BE2C (cell line): ENCODE results near the gene HYDIN.

ENCODE experiments used
- DNase-seq: peaks from one replicate; pipeline ENCODE4 v3.0.0-alpha.2; 2020
- H3K27me3 ChIP-seq: fragments of 250-450 bp; sonication (Bioruptor Pico); 2 replicates; pipeline ENCODE4 v1.5.1; 2020; ENCODE audit warnings: mild to moderate bottlenecking
- H3K36me3 ChIP-seq: fragments of 250-450 bp; sonication (Bioruptor Pico); 2 replicates; pipeline ENCODE4 v1.5.1; 2020; ENCODE audit warnings: mild to moderate bottlenecking
- H3K4me1 ChIP-seq: fragments of 250-450 bp; sonication (Bioruptor Pico); 2 replicates; pipeline ENCODE4 v1.5.1; 2020
- H3K4me3 ChIP-seq: 2 replicates; pipeline ENCODE4 v1.5.1; 2011; ENCODE audit warnings: low read depth, low read length
- H3K9me3 ChIP-seq: fragments of 250-450 bp; sonication (Bioruptor Pico); 2 replicates; pipeline ENCODE4 v1.5.1; 2020
- TF ChIP-seq, protein P1 (sequence below): IDR thresholded peaks from 2 replicates; pipeline ENCODE4 v1.5.1; 2012; ENCODE audit warnings: mild to moderate bottlenecking, low read depth, low read length

HYDIN gene

DNA sequence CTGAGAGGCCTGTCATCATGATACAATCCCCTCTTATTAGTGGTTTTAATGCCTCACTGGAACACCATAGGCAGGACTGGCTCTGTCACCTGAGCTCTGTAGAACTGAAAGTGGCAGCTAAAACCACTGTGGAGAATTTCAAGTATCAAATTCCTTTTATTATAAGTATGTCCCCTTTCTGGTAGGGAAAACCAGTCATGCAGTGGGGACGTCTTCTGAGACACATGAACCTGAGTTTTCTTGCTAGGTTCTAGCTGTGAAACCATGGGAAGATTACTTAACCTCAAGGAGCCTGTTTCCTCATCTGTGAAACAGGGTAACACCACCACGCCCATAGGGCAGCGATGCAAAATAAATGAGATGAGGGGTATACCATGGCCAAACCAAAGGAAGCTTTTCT, 434.2 kb downstream of the HYDIN start:
- no peak for DNase-seq
- Histone ChIP-seq H3K4me1 (no peaks in the 10 kb centered on the region; the same call in 1 of the 2 replicates), H3K27me3 (no peaks in the 10 kb centered on the region), H3K36me3 (no peaks in the 10 kb centered on the region), H3K4me3 (no peak overlapping the region), H3K9me3 (no peaks in the 10 kb centered on the region)
- TF ChIP-seq, protein P1, sequence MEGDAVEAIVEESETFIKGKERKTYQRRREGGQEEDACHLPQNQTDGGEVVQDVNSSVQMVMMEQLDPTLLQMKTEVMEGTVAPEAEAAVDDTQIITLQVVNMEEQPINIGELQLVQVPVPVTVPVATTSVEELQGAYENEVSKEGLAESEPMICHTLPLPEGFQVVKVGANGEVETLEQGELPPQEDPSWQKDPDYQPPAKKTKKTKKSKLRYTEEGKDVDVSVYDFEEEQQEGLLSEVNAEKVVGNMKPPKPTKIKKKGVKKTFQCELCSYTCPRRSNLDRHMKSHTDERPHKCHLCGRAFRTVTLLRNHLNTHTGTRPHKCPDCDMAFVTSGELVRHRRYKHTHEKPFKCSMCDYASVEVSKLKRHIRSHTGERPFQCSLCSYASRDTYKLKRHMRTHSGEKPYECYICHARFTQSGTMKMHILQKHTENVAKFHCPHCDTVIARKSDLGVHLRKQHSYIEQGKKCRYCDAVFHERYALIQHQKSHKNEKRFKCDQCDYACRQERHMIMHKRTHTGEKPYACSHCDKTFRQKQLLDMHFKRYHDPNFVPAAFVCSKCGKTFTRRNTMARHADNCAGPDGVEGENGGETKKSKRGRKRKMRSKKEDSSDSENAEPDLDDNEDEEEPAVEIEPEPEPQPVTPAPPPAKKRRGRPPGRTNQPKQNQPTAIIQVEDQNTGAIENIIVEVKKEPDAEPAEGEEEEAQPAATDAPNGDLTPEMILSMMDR = no peak

DNA sequence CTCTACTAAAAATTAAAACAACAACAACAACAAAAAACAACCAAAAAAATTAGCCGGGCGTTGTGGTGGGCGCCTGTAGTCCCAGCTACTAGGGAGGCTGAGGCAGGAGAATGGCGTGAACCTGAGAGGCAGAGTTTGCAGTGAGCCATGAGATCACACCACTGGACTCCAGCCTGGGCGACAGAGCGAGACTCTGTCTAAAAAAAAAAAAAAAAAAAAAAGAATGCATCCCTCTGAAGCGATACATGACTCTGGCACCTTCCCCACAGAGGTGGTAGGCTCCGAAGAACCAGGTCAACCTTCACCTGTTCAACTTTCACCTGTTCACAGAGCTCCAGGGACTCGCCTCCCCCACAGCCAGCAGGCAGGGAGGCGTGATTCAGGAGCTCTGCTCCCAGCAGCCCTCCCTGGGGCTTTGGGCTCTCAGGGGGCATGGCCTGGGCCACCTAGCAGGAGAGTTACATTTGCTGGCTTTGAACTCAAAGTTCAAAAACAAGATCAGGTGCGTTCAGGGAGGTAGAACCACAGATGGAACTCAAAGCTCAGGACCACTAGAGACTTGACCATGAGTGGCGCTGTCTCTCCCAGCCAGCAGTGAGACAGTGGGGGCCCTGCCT, 435.1 kb downstream of the HYDIN start:
- H3K4me3 ChIP-seq = no peak overlapping the region
- DNase-seq = no peak
- no peaks in the 10 kb centered on the region; the same call in 1 of the 2 replicates for H3K4me1 ChIP-seq
- H3K27me3 ChIP-seq = no peaks in the 10 kb centered on the region
- TF ChIP-seq, protein P1 = no peak
- no peaks in the 10 kb centered on the region for H3K36me3 ChIP-seq
- H3K9me3 ChIP-seq = no peaks in the 10 kb centered on the region

DNA sequence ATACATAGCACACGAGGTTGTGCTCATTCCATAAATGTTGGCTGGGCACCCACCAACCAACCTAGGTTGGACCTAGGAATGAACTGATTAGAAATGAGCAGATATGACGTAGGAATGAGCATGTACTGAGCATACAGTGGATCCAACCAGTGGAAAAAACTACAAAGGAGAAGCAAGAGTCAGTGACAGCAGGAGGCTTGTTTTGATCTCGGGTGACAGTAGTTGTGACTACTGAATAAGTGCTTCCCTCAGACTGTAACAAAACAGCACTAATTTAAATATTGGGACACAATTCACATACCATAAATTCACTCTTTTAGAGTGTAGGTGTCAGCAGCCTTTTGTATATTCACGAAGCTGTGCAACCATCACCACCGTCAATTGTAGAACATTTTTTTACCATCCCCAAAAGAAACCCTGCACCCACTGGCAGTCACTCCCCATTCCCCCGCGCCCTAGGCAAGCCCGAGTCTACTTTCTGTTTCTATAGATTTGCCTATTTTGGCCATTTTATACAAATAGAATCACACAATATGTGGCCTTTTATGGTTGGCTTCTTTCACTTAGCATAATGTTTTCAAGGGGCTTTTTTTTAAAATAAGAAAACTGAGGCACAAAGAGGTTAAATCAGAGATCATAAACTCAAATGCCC, 436.5 kb downstream of the HYDIN start:
- DNase-seq = no peak
- Histone ChIP-seq H3K36me3 (no peaks in the 10 kb centered on the region), H3K27me3 (no peaks in the 10 kb centered on the region), H3K4me3 (no peak overlapping the region), H3K4me1 (no peaks in the 10 kb centered on the region), H3K9me3 (no peaks in the 10 kb centered on the region)
- TF ChIP-seq, protein P1 = no peak

DNA sequence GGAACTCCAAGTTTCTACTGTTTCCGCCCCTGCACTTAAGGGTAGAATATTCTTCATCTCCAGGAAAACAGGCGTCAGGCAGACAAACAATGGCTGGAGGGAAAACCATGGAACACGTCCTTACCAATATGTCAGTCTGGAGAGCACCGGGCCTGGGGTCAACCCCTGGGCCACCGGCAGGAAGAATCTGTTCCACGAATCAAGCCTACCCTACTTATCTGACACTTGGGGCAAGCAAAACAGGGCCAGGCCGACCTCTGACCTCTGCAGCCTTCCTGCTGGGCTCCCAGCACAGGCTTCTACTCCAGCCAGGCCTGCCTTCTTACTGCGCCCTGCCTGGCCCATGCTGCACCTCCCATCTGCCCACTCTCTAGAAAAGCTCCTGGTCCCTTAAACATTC, 439.7 kb downstream of the HYDIN start:
- Histone ChIP-seq H3K27me3 (no peaks in the 10 kb centered on the region), H3K9me3 (no peaks in the 10 kb centered on the region), H3K4me1 (no peaks in the 10 kb centered on the region), H3K4me3 (no peak overlapping the region), H3K36me3 (no peaks in the 10 kb centered on the region; the same call in none of the 2 replicates)
- DNase-seq = no peak
- TF ChIP-seq, protein P1 = no peak

DNA sequence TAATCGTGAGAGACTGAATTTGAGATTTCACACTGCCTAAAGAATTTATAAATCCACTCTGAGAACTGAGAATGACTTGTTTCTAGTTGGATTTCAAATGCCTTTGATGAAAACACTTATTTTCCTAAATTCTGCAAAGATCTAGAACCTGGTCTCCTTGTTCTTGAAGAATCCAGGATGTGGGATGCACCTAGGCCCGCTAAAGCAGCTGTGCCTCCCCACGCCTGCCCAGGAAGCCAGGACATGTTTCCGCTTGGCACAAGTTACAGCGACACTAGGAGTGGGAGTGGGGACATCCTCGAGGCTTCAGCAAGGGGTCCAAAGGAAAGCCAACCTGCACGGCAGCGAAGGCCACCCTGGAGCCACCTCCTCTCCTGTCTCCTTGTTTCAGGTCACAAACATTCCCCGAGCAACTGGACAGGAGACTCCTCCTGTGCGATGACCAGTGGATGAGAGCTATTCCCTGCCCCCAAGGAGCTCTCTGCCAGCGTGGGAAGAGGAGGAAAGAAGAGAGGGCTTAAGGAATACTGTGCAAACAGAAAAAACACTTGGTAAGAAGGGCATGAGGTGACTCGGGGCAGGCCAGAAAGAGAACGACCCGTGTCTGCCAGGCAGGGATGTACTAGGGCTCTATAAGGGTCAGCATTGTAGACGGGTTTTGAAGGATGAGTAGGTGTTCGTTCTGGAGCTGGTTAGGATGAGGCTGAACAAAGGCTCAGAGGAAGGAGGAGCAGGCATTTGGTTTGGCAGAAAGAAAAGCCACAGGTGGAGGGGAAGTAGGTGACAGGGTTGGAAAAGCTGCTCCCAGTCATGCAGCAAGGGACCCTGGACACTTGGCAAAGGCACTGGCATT, 440.7 kb downstream of the HYDIN start:
- DNase-seq = no peak
- H3K9me3 ChIP-seq = no peaks in the 10 kb centered on the region
- TF ChIP-seq, protein P1 = no peak
- no peaks in the 10 kb centered on the region for H3K4me1 ChIP-seq
- no peaks in the 10 kb centered on the region; the same call in none of the 2 replicates for H3K36me3 ChIP-seq
- H3K27me3 ChIP-seq = no peaks in the 10 kb centered on the region
- no peak overlapping the region for H3K4me3 ChIP-seq
